Vagina (tissue), 2 donors: Measurements from ENCODE around the gene ABLIM2.

Experiments
- POLR2A ChIP-seq, 2 donors: fragments of 450-650 bp; IDR thresholded peaks; one replicate each; pipeline ENCODE4 v1.6.1; 2017; ENCODE audit warnings: antibody characterized with exemption in 2 of 2, mild to moderate bottlenecking in 2 of 2, moderate library complexity in 2 of 2
- POLR2AphosphoS5 ChIP-seq, 2 donors: sonication (generic); formaldehyde crosslinking; IDR thresholded peaks; one replicate each; pipeline ENCODE4 v1.9.0; 2017; ENCODE audit warnings: antibody characterized with exemption in 2 of 2, mild to moderate bottlenecking in 2 of 2, low read depth in 1 of 2; ENCODE audit not compliant: insufficient read depth in 1 of 2
- TF ChIP-seq, protein P1 (sequence below), 3 experiments: fragments of 450-650 bp in 2 of 3; fragments of 200-600 bp in 1 of 3; sonication (generic) in 1 of 3; IDR thresholded peaks; one replicate each; pipeline ENCODE4 v1.5.1; 2017 to 2019; ENCODE audit warnings: antibody characterized with exemption in 3 of 3, mild to moderate bottlenecking in 2 of 3, moderate library complexity in 2 of 3

DNA sequence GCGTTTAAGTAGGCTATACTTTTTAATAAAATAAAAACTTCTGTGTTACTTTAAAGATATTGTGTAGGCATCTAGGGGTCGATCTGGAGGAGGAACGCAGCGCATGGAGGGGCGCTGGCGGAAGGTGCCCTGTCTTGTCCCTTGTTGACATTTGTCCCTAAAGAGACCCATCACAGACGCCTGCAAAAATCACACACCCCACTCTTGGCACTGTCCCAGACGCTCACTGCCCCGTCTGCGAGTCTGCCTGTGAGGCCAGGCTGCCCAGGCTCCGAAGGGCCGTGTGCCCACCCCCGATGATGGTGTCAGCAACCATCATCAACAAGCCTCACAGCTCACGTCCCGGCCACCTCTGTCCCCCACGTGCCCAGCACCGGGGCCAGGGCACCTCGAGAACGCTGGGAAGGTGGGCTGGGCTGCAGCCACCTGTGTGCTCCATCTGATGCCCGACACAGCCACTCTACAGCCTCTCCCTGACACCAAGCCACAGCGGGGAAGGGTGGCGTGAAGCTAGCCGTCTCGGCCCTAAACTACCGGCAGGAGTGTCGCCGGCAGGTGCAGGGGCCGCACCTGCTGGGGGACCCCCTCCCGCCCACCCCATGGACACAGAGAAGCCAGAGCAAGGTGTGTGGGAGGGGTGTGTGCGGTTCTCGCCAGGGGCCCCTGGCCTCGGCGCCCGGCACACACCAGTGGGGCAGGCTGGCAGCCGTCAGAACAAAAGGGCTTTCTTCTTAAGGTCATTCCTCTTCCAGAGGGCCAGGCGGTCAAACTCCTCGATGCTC is 192.1 kb downstream of the ABLIM2 start:
- TF ChIP-seq, protein P1, sequence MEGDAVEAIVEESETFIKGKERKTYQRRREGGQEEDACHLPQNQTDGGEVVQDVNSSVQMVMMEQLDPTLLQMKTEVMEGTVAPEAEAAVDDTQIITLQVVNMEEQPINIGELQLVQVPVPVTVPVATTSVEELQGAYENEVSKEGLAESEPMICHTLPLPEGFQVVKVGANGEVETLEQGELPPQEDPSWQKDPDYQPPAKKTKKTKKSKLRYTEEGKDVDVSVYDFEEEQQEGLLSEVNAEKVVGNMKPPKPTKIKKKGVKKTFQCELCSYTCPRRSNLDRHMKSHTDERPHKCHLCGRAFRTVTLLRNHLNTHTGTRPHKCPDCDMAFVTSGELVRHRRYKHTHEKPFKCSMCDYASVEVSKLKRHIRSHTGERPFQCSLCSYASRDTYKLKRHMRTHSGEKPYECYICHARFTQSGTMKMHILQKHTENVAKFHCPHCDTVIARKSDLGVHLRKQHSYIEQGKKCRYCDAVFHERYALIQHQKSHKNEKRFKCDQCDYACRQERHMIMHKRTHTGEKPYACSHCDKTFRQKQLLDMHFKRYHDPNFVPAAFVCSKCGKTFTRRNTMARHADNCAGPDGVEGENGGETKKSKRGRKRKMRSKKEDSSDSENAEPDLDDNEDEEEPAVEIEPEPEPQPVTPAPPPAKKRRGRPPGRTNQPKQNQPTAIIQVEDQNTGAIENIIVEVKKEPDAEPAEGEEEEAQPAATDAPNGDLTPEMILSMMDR (IDR thresholded peaks at IDR 0.05): no peak
- TF ChIP-seq POLR2A (IDR thresholded peaks at IDR 0.05): no peak
- no peak for TF ChIP-seq POLR2AphosphoS5 (IDR thresholded peaks at IDR 0.05; ENCODE audit: insufficient read depth in 1 of 2, low read depth in 1 of 2)
